Endothelial cell of umbilical vein (primary cell): ENCODE data around the gene PPP1CB. TPM values are rescaled to one million over a fixed set of nuclear protein-coding genes. Genes with fewer than 3 reads are reported as not detected.

Source experiments
- BruUV-seq: library from RNA; stranded (reverse); fragments of 400-500 nt; replicated peaks from 2 replicates; lab custom pipeline; 2021; lab: Mats Ljungman, UMichigan
- CTCF ChIA-PET: fragments of 300-600, 350-600 bp; sonication (Branson Sonifier 250); formaldehyde crosslinking; loops from one replicate; lab custom pipeline; 2021; ENCODE audit warnings: antibody characterized with exemption, inconsistent platforms; lab: Charles Lee
- POLR2A ChIA-PET: fragments of 300-600, 350-600 bp; sonication (Branson Sonifier 250); formaldehyde crosslinking; loops from one replicate; lab custom pipeline; 2021; ENCODE audit warnings: antibody characterized with exemption, inconsistent platforms; lab: Charles Lee
- DNase-seq: peaks from one replicate; pipeline ENCODE4 v3.0.0-alpha.2; 2011; ENCODE audit warnings: low read depth, low spot score
- FAIRE-seq: peaks from 2 replicates; lab custom pipeline; 2011; peaks lifted over from hg19 to GRCh38; lab: Jason Lieb, UNC
- H2AFZ ChIP-seq: 2 replicates; pipeline ENCODE4 v1.6.0; 2012; ENCODE audit warnings: low read depth, low read length, control low read depth, inconsistent platforms
- H3K27ac ChIP-seq: 2 replicates; pipeline ENCODE4 v1.5.1; 2011; ENCODE audit warnings: low read depth, mild to moderate bottlenecking, control low read depth, low read length, moderate library complexity; ENCODE audit not compliant: insufficient read depth
- H3K27me3 ChIP-seq, 2 experiments: 2 replicates each; pipeline versions ENCODE4 v1.6.0 to v1.6.1; 2011; ENCODE audit warnings: low read length in 2 of 2, mixed read lengths in 1 of 2; ENCODE audit not compliant: control insufficient read depth in 2 of 2, insufficient read depth in 2 of 2
- H3K36me3 ChIP-seq, 2 experiments: 2 replicates in 1 of 2; 3 replicates in 1 of 2; pipeline ENCODE4 v1.5.1; 2011; ENCODE audit warnings: low read length in 2 of 2, mild to moderate bottlenecking in 1 of 2, moderate library complexity in 1 of 2; ENCODE audit not compliant: control insufficient read depth in 2 of 2, insufficient read depth in 2 of 2; ENCODE audit errors: extremely low read depth in 1 of 2
- H3K4me1 ChIP-seq: 3 replicates; pipeline ENCODE4 v1.5.1; 2011; ENCODE audit warnings: mild to moderate bottlenecking, low read length; ENCODE audit not compliant: control insufficient read depth, insufficient read depth; ENCODE audit errors: extremely low read depth
- H3K4me2 ChIP-seq: 2 replicates; pipeline ENCODE4 v1.6.1; 2011; ENCODE audit warnings: low read length, control low read depth, mixed read lengths; ENCODE audit not compliant: insufficient read depth
- H3K4me3 ChIP-seq, 3 experiments: fragments of 200-600 bp in 1 of 3; sonication (generic), shearing (Covaris generic) in 1 of 3; replicated peaks in 1 of 3; 2 replicates each; pipeline ENCODE4 v1.5.1; 2011 to 2016; ENCODE audit warnings: control low read depth in 3 of 3, low read length in 3 of 3, mild to moderate bottlenecking in 2 of 3, inconsistent platforms in 1 of 3, low read depth in 1 of 3, moderate library complexity in 1 of 3; ENCODE audit not compliant: insufficient read depth in 1 of 3
- H3K79me2 ChIP-seq: 2 replicates; pipeline ENCODE4 v1.6.0; 2012; ENCODE audit warnings: low read length, inconsistent platforms; ENCODE audit not compliant: control insufficient read depth, insufficient read depth
- H3K9ac ChIP-seq: replicated peaks from 2 replicates; pipeline ENCODE3; 2011; ENCODE audit warnings: low read length, control low read depth; ENCODE audit not compliant: insufficient read depth; ENCODE audit errors: extremely low read depth
- H3K9me1 ChIP-seq: replicated peaks from 3 replicates; pipeline ENCODE4 v1.6.0; 2011; ENCODE audit warnings: mild to moderate bottlenecking, low read length; ENCODE audit not compliant: control insufficient read depth, insufficient read depth; ENCODE audit errors: extremely low read depth
- H3K9me3 ChIP-seq: replicated peaks from 2 replicates; pipeline ENCODE4 v1.5.1; 2012; ENCODE audit warnings: low read length, inconsistent platforms; ENCODE audit not compliant: control insufficient read depth, insufficient read depth
- H4K20me1 ChIP-seq: replicated peaks from 2 replicates; pipeline ENCODE3; 2011; ENCODE audit warnings: mild to moderate bottlenecking, low read length; ENCODE audit not compliant: control insufficient read depth, insufficient read depth; ENCODE audit errors: extremely low read depth
- EZH2 ChIP-seq: IDR thresholded peaks from 2 replicates; pipeline ENCODE4 v1.6.1; 2012; ENCODE audit warnings: borderline replicate concordance, low read depth, mild to moderate bottlenecking, moderate library complexity, low read length, inconsistent platforms; ENCODE audit not compliant: severe bottlenecking
- FOS ChIP-seq: IDR thresholded peaks from 2 replicates; pipeline ENCODE4 v1.6.1; 2011; ENCODE audit warnings: mild to moderate bottlenecking, low read length, moderate library complexity, borderline replicate concordance; ENCODE audit not compliant: insufficient read depth
- GATA2 ChIP-seq: IDR thresholded peaks from 2 replicates; pipeline ENCODE4 v1.7.0; 2011; ENCODE audit warnings: low read depth, mild to moderate bottlenecking, moderate library complexity, mixed read lengths, low read length; ENCODE audit not compliant: insufficient read length, insufficient read depth
- MYC ChIP-seq: IDR thresholded peaks from one replicate; pipeline ENCODE4 v1.6.1; 2011; ENCODE audit warnings: mild to moderate bottlenecking, low read depth, low read length
- POLR2AphosphoS5 ChIP-seq: IDR thresholded peaks from 2 replicates; pipeline ENCODE4 v1.6.1; 2012; ENCODE audit warnings: low read depth, mild to moderate bottlenecking, control low read depth, low read length, moderate library complexity; ENCODE audit not compliant: insufficient read depth
- dilution Hi-C: fragments of 300-500 bp; cut with MboI; formaldehyde crosslinking; loops from one replicate; pipeline ENCODE4 v1.15.0; 2019; ENCODE audit warnings: low sequenced_read_pairs; ENCODE audit not compliant: extremely low pct_ligation_motif_present
- intact Hi-C: fragments of 100-400 bp; cut with micrococcal nuclease; formaldehyde crosslinking; loops from one replicate; pipeline ENCODE4 v1.10.0; 2022
- polyA plus RNA-seq, 4 experiments: library from polyadenylated mRNA; depleted of rRNA in 3 of 4; stranded (reverse) in 3 of 4; unstranded in 1 of 4; fragments of >200 nt; gene quantifications; 2 replicates each; pipeline versions ENCODE4 v1.2.1 to v1.2.3, GENCODE V29; 2011 to 2012; ENCODE audit warnings: missing spikeins in 1 of 4
- total RNA-seq: library from RNA; stranded (reverse); gene quantifications from 2 replicates; pipeline ENCODE4 v1.2.3, GENCODE V29; 2021
- TF ChIP-seq, protein P1 (sequence below): IDR thresholded peaks from 2 replicates; pipeline ENCODE4 v1.6.1; 2011; ENCODE audit not compliant: insufficient read depth, insufficient read length
- TF ChIP-seq, protein P2 (sequence below), 2 donors: IDR thresholded peaks; 1 replicate in 1 of 2; 2 replicates in 1 of 2; pipeline ENCODE4 v1.5.1; 2011; ENCODE audit warnings: low read length in 2 of 2, mild to moderate bottlenecking in 2 of 2, moderate library complexity in 2 of 2, control low read depth in 1 of 2, inconsistent platforms in 1 of 2, low read depth in 1 of 2; ENCODE audit not compliant: insufficient read depth in 1 of 2; ENCODE audit errors: extremely low read depth in 1 of 2

PPP1CB gene
- total and polyA plus RNA-seq, 2 donors (not counting 3 experiments of a cell fraction or from before 2014, with no cell fraction given), result 29.8 to 163 TPM

DNA sequence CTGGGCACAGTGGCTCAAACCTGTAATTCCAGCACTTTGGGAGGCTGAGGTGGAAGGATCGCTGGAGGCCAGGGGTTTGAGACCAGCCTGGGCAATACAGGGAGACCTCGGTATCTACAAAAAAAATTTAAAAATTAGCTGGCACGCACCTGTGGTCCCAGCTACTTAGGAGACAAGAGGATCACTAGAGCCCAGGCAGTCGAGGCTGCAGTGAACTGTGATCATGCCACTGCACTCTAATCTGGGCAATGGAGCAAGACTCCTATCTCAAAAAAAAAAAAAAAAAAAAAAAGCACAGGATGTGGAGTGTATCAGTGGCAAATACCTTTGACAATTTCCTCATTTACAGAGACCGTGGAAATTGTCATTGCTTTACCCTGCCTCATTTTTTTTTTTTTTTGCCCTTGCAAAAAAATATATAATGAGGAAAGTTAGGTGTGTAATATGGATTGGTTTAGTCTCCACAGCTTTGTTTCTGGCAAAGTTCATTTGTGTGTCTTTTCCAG lies 20.9 kb upstream of the PPP1CB start:
- Histone ChIP-seq H3K36me3 (no peaks in the 10 kb centered on the region), H3K79me2 (no peaks in the 10 kb centered on the region), H3K27me3 (no peaks in the 10 kb centered on the region), H3K9me1 (no peaks in the 10 kb centered on the region), H3K4me1 (no peaks in the 10 kb centered on the region), H4K20me1 (no peaks in the 10 kb centered on the region), H3K9me3 (no peaks in the 10 kb centered on the region), H3K27ac (no peak overlapping the region), H2AFZ (no peak overlapping the region), H3K4me3 (no peak overlapping the region), H3K9ac (no peak overlapping the region), H3K4me2 (no peak overlapping the region)
- no TSS peak for BruUV-seq
- intact Hi-C loops, result no loop called here
- CTCF ChIA-PET, result no interaction called here
- no peak for TF ChIP-seq MYC
- no peak for TF ChIP-seq GATA2
- no peak for TF ChIP-seq POLR2AphosphoS5
- TF ChIP-seq, protein P1, sequence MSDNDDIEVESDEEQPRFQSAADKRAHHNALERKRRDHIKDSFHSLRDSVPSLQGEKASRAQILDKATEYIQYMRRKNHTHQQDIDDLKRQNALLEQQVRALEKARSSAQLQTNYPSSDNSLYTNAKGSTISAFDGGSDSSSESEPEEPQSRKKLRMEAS, result no peak
- dilution Hi-C loops, result no loop called here
- FAIRE-seq, result no peak
- no peak for DNase-seq
- POLR2A ChIA-PET, result interaction anchor here (0.6 to 1.0 kb wide), 3 partner anchors 13 to 130 kb away, joined by 3 to 12 read pairs (median 4); no protein-coding TSS in a partner anchor

DNA sequence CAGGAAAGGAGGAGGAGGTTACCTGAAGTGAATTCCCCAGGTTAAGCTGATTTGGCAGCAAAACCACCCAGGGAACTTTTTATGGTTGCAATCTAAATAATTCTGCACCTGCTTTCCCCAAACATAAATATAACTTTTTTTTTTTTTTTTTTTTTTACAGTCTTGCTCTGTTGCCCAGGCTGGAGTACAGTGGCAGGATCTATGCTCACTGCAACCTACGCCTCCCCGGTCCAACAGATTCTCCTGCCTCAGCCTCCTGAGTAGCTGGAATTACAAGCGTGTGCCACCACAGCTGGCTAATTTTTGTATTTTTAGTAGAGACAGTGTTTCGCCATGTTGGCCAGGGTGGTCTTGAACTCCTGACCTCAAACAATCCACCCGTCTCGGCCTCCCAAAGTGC lies 16.1 kb upstream of the PPP1CB start:
- H3K9ac ChIP-seq, result no peak overlapping the region
- FAIRE-seq, result no peak
- H3K36me3 ChIP-seq, result no peaks in the 10 kb centered on the region
- no peak overlapping the region for H2AFZ ChIP-seq
- no peaks in the 10 kb centered on the region for H3K4me1 ChIP-seq
- dilution Hi-C loops, result no loop called here
- TF ChIP-seq, protein P2, sequence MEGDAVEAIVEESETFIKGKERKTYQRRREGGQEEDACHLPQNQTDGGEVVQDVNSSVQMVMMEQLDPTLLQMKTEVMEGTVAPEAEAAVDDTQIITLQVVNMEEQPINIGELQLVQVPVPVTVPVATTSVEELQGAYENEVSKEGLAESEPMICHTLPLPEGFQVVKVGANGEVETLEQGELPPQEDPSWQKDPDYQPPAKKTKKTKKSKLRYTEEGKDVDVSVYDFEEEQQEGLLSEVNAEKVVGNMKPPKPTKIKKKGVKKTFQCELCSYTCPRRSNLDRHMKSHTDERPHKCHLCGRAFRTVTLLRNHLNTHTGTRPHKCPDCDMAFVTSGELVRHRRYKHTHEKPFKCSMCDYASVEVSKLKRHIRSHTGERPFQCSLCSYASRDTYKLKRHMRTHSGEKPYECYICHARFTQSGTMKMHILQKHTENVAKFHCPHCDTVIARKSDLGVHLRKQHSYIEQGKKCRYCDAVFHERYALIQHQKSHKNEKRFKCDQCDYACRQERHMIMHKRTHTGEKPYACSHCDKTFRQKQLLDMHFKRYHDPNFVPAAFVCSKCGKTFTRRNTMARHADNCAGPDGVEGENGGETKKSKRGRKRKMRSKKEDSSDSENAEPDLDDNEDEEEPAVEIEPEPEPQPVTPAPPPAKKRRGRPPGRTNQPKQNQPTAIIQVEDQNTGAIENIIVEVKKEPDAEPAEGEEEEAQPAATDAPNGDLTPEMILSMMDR (IDR thresholded peaks at IDR 0.05; ENCODE audit: extremely low read depth in 1 of 2, insufficient read depth in 1 of 2, low read depth in 1 of 2, low read length in 2 of 2), result no peak
- TF ChIP-seq MYC, result no peak
- no peak for TF ChIP-seq EZH2
- TF ChIP-seq FOS, result no peak
- no peaks in the 10 kb centered on the region for H3K79me2 ChIP-seq
- H3K4me3 ChIP-seq, result no peak overlapping the region
- H3K4me2 ChIP-seq, result no peak overlapping the region
- ChIA-PET CTCF (interaction anchor here (1.0 to 1.6 kb wide), 4 partner anchors 9 to 169 kb away, joined by 4 to 6 read pairs (median 5); no protein-coding TSS in a partner anchor), POLR2A (no interaction called here)
- H4K20me1 ChIP-seq, result no peaks in the 10 kb centered on the region
- no peaks in the 10 kb centered on the region for H3K9me1 ChIP-seq
- H3K27me3 ChIP-seq, result no peaks in the 10 kb centered on the region
- intact Hi-C loops, result no loop called here
- no peaks in the 10 kb centered on the region for H3K9me3 ChIP-seq
- no TSS peak for BruUV-seq
- no peak overlapping the region for H3K27ac ChIP-seq
- DNase-seq, result no peak
